K562 (cell line): ENCODE measurements around the gene ABCC6. TPM values are rescaled to one million over a fixed set of nuclear protein-coding genes. Genes with fewer than 3 reads are reported as not detected.

Experiments
- CREB5 ChIP-seq: fragments of 250-450 bp; sonication (Bioruptor Pico); IDR thresholded peaks from 2 replicates; pipeline ENCODE4 v1.5.0; 2020; ENCODE audit warnings: mild to moderate bottlenecking
- CSDE1 ChIP-seq, 2 experiments: fragments of 450-650 bp; IDR thresholded peaks; 2 replicates each; pipeline ENCODE4 v1.6.1; 2016; ENCODE audit warnings: mild to moderate bottlenecking in 1 of 2
- ELF1 ChIP-seq: fragments of 200-800 bp; sonication (Bioruptor generic); IDR thresholded peaks from 2 replicates; pipeline ENCODE4 v1.6.1; 2016; ENCODE audit warnings: missing genetic modification characterization, missing compliant biosample characterization
- ZBTB43 ChIP-seq: sonication (generic); formaldehyde crosslinking; IDR thresholded peaks from 2 replicates; pipeline ENCODE4 v1.8.0; 2023; ENCODE audit warnings: mild to moderate bottlenecking, missing genetic modification reagents
- ZNF407 ChIP-seq: fragments of 450-650 bp; IDR thresholded peaks from 2 replicates; pipeline ENCODE4 v1.6.1; 2016; ENCODE audit warnings: low read depth
- ZNF830 ChIP-seq: fragments of 250-450 bp; sonication (Bioruptor Pico); IDR thresholded peaks from 2 replicates; pipeline ENCODE4 v1.5.0; 2021; ENCODE audit warnings: mild to moderate bottlenecking
- polyA plus RNA-seq, 8 experiments: library from polyadenylated mRNA; depleted of rRNA in 4 of 8; stranded (reverse) in 5 of 8; unstranded in 3 of 8; fragments of >200 nt; fragmentation: Nextera tagmentation in 2 of 8; fragmentation: Illumina TruSeq in 1 of 8; extraction: Ambion mirVana in 2 of 8; extraction: Trizol in 1 of 8; gene quantifications; 2 replicates each; pipeline versions ENCODE4 v1.2.1 to v1.2.3, GENCODE V29; 2011 to 2014; ENCODE audit warnings: inconsistent platforms in 1 of 8, missing spikeins in 1 of 8
- total RNA-seq, 7 experiments: library from RNA; depleted of rRNA in 6 of 7; stranded (reverse); fragments of >200 nt in 6 of 7; fragmentation: Illumina TruSeq in 2 of 7; extraction: Trizol in 2 of 7; gene quantifications; 2 replicates each; pipeline versions ENCODE4 v1.2.1 to v1.2.3, GENCODE V29; 2011 to 2021; ENCODE audit warnings: low replicate concordance in 1 of 7

ABCC6 gene
- total and polyA plus RNA-seq, 9 of the 15 experiments (the other 6 are each of a cell fraction or from before 2014, with no cell fraction given): 0.03 to 0.46 (median 0.07) TPM; not detected in 4

- no peak for TF ChIP-seq ZNF407
- TF ChIP-seq CSDE1 (IDR thresholded peaks at IDR 0.05): no peak
- no peak for TF ChIP-seq ZBTB43
- TF ChIP-seq CREB5 (CRISPR knock-in tag): no peak
- no peak for TF ChIP-seq ELF1 (tag)
- no peak for TF ChIP-seq ZNF830 (CRISPR knock-in tag)
- TF ChIP-seq, all 486 proteins: peak for 0
Observed at GRCh38 chr16:16197966-16198365, 25.3 kb downstream of the ABCC6 start (continued).
